ENCODE data around the gene HEXIM2.

Gene HEXIM2

GRCh38 chr17:45129940-45130680 is 31.6 kb upstream of the HEXIM2 start:
- no peak for DNase-seq
- Histone ChIP-seq H3K27ac (no peak overlapping the region), H3K27me3 (replicated peaks) (no peaks in the 10 kb centered on the region), H3K4me3 (ENCODE audit: low read depth, low read length) (no peak overlapping the region), H3K36me3 (replicated peaks) (no peaks in the 10 kb centered on the region)
- in situ Hi-C loops (cut with HindIII; ENCODE audit: low pct_ligation_motif_present, low sequenced_read_pairs), result no loop called here
- TF ChIP-seq CTCF (IDR thresholded peaks at IDR 0.05; ENCODE audit: low read depth, low read length, missing control alignments), result no peak

GRCh38 chr17:45130681-45131615 is 30.7 kb upstream of the HEXIM2 start:
- Histone ChIP-seq H3K4me3 (ENCODE audit: low read depth, low read length) (peak overlapping the region; percentile 77), H3K27ac (no peak overlapping the region), H3K36me3 (replicated peaks) (no peaks in the 10 kb centered on the region), H3K27me3 (replicated peaks) (no peaks in the 10 kb centered on the region)
- no peak for TF ChIP-seq CTCF (IDR thresholded peaks at IDR 0.05; ENCODE audit: low read depth, low read length, missing control alignments)
- in situ Hi-C loops (cut with HindIII; ENCODE audit: low pct_ligation_motif_present, low sequenced_read_pairs), result no loop called here
- no peak for DNase-seq

- no peaks in the 10 kb centered on the region for H3K27me3 ChIP-seq (replicated peaks)
- DNase-seq, result no peak
- H3K36me3 ChIP-seq (replicated peaks), result no peaks in the 10 kb centered on the region
- in situ Hi-C loops (cut with HindIII; ENCODE audit: low pct_ligation_motif_present, low sequenced_read_pairs), result no loop called here
- peak overlapping the region; percentile 77 for H3K4me3 ChIP-seq (ENCODE audit: low read depth, low read length)
- no peak overlapping the region for H3K27ac ChIP-seq
- TF ChIP-seq CTCF (IDR thresholded peaks at IDR 0.05; ENCODE audit: low read depth, low read length, missing control alignments), result peak; percentile 86
These were observed 29.9 kb upstream of the HEXIM2 start for GRCh38 chr17:45131616-45132319.

GRCh38 chr17:45132320-45132571 is 29.4 kb upstream of the HEXIM2 start, which contains the start of gene PLCD3:
Gene PLCD3, minus strand, starts transcription at chr17:45132515. Its CDS starts 105 bp downstream, at chr17:45132410.
- Histone ChIP-seq H3K27me3 (replicated peaks) (no peaks in the 10 kb centered on the region), H3K4me3 (ENCODE audit: low read depth, low read length) (peak within 1 kb of the TSS; percentile 77), H3K36me3 (replicated peaks) (no peaks in the 10 kb centered on the region), H3K27ac (peak within 1 kb of the TSS; percentile 78)
- TF ChIP-seq CTCF (IDR thresholded peaks at IDR 0.05; ENCODE audit: low read depth, low read length, missing control alignments), result no peak
- no peak for DNase-seq
- in situ Hi-C loops (cut with HindIII; ENCODE audit: low pct_ligation_motif_present, low sequenced_read_pairs), result no loop called here

- peak; percentile 87 for TF ChIP-seq CTCF (IDR thresholded peaks at IDR 0.05; ENCODE audit: low read depth, low read length, missing control alignments)
These were observed 28.9 kb upstream of the HEXIM2 start for GRCh38 chr17:45132572-45133463.

More at GRCh38 chr17:45132572-45133463, 28.9 kb upstream of the HEXIM2 start:
- H3K4me3 ChIP-seq (ENCODE audit: low read depth, low read length), result peak overlapping the region; percentile 77
- in situ Hi-C loops (cut with HindIII; ENCODE audit: low pct_ligation_motif_present, low sequenced_read_pairs), result no loop called here
- no peaks in the 10 kb centered on the region for H3K27me3 ChIP-seq (replicated peaks)
- no peaks in the 10 kb centered on the region for H3K36me3 ChIP-seq (replicated peaks)
- peak overlapping the region; percentile 78 for H3K27ac ChIP-seq
- peak; percentile 57 for DNase-seq

Measured in brain microvascular endothelial cell (primary cell).